Measurements from ENCODE around the gene PIP5KL1.

Gene PIP5KL1

GRCh38 chr9:127928676-127929624 is 1.6 kb downstream of the PIP5KL1 start:
- no peak for DNase-seq

GRCh38 chr9:127927988-127928675 is 2.4 kb downstream of the PIP5KL1 start:
- peak; percentile 7 for DNase-seq

GRCh38 chr9:127927201-127927987 is 3.2 kb downstream of the PIP5KL1 start:
- peak; percentile 9 for DNase-seq

GRCh38 chr9:127926906-127927200 is 3.7 kb downstream of the PIP5KL1 start:
- DNase-seq, result no peak

- DNase-seq, result no peak
Observed at GRCh38 chr9:127925959-127926905, 4.3 kb downstream of the PIP5KL1 start.

GRCh38 chr9:127924736-127925444 is 5.7 kb downstream of the PIP5KL1 start:
- DNase-seq, result no peak

- no peak for DNase-seq
Observed at GRCh38 chr9:127923771-127924170, 6.8 kb downstream of the PIP5KL1 start.

GRCh38 chr9:127923046-127923445 is 7.5 kb downstream of the PIP5KL1 start:
- no peak for DNase-seq

GRCh38 chr9:127921557-127922120 is 8.9 kb downstream of the PIP5KL1 start:
- DNase-seq, result no peak

- no peak for DNase-seq
Observed at GRCh38 chr9:127920794-127921193, 9.8 kb downstream of the PIP5KL1 start.

GRCh38 chr9:127919253-127919815 is 11.2 kb downstream of the PIP5KL1 start:
- DNase-seq, result no peak

GRCh38 chr9:127918183-127919107 is 12.1 kb downstream of the PIP5KL1 start:
- no peak for DNase-seq

- DNase-seq, result no peak
Observed at GRCh38 chr9:127917603-127918002, 13.0 kb downstream of the PIP5KL1 start.

- DNase-seq, result peak; percentile 44
Observed at GRCh38 chr9:127916720-127917581, 13.6 kb downstream of the PIP5KL1 start, which contains the start of gene ST6GALNAC4. Gene ST6GALNAC4, minus strand, starts transcription at chr9:127917041. Its CDS starts 622 bp downstream, at chr9:127916419.

GRCh38 chr9:127915801-127916719 is 14.5 kb downstream of the PIP5KL1 start:
- no peak for DNase-seq

GRCh38 chr9:127915325-127915752 is 15.2 kb downstream of the PIP5KL1 start:
- no peak for DNase-seq

- DNase-seq, result no peak
Observed at GRCh38 chr9:127913682-127914081, 16.9 kb downstream of the PIP5KL1 start.
